Prostate gland (tissue), 2 donors: ENCODE results near the gene TEAD2.
"Not testable (repeated sequence)": the region's sequence is repeated elsewhere in the genome, so short reads cannot be mapped to it uniquely, and the experiment has no call there.

ENCODE experiments used
- POLR2AphosphoS5 ChIP-seq: sonication (generic); formaldehyde crosslinking; IDR thresholded peaks from one replicate; pipeline ENCODE4 v1.6.1; 2017; ENCODE audit warnings: antibody characterized with exemption
- TF ChIP-seq, protein P1 (sequence below), 4 experiments: fragments of 200-600 bp in 2 of 4; fragments of 450-650 bp in 2 of 4; sonication (generic) in 2 of 4; IDR thresholded peaks; 1 replicate in 3 of 4; 2 replicates in 1 of 4; pipeline ENCODE4 v1.5.1; 2016 to 2019; ENCODE audit warnings: antibody characterized with exemption in 4 of 4, mild to moderate bottlenecking in 2 of 4, moderate library complexity in 2 of 4

DNA sequence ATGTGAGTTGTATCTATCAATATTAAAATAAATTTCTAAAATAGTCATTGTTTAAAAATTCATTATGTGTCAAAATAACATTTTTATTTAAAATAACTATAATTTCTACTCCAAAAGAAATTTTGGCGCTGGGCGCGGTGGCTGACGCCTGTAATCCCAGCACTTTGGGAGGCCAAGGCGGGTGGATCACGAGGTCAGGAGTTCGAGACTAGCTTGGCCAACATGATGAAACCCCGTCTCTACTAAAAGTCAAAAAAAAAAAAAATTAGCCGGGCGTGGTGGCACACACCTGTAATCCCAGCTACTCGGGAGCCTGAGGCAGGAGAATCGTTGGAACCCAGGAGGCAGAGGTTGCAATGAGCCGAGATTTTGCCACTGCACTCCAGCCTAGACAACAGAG, 36.5 kb downstream of the TEAD2 start:
- TF ChIP-seq, protein P1, sequence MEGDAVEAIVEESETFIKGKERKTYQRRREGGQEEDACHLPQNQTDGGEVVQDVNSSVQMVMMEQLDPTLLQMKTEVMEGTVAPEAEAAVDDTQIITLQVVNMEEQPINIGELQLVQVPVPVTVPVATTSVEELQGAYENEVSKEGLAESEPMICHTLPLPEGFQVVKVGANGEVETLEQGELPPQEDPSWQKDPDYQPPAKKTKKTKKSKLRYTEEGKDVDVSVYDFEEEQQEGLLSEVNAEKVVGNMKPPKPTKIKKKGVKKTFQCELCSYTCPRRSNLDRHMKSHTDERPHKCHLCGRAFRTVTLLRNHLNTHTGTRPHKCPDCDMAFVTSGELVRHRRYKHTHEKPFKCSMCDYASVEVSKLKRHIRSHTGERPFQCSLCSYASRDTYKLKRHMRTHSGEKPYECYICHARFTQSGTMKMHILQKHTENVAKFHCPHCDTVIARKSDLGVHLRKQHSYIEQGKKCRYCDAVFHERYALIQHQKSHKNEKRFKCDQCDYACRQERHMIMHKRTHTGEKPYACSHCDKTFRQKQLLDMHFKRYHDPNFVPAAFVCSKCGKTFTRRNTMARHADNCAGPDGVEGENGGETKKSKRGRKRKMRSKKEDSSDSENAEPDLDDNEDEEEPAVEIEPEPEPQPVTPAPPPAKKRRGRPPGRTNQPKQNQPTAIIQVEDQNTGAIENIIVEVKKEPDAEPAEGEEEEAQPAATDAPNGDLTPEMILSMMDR (IDR thresholded peaks at IDR 0.05), result not testable (repeated sequence)
- not testable (repeated sequence) for TF ChIP-seq POLR2AphosphoS5
